T-helper 1 cell (primary cell): Measurements from ENCODE around the gene RFTN2.
"Not testable (repeated sequence)": the region's sequence is repeated elsewhere in the genome, so short reads cannot be mapped to it uniquely, and the experiment has no call there.

Source experiments
- DNase-seq, 5 donors: peaks; one replicate each; pipeline ENCODE4 v3.0.0-alpha.2; 2012 to 2020

The RFTN2 gene

GRCh38 chr2:197674591-197674990 is 796 bp downstream of the RFTN2 start:
- DNase-seq: no peak

GRCh38 chr2:197674060-197674459 is 1.3 kb downstream of the RFTN2 start:
- no peak for DNase-seq

GRCh38 chr2:197673606-197674005 is 1.8 kb downstream of the RFTN2 start:
- no peak for DNase-seq

- no peak for DNase-seq
Measured at GRCh38 chr2:197673106-197673505, 2.3 kb downstream of the RFTN2 start.

GRCh38 chr2:197672371-197672893 is 3.0 kb downstream of the RFTN2 start:
- no peak for DNase-seq

- no peak for DNase-seq
Measured at GRCh38 chr2:197669077-197669476, 6.3 kb downstream of the RFTN2 start.

- DNase-seq: no peak
Measured at GRCh38 chr2:197668296-197668695, 7.1 kb downstream of the RFTN2 start.

GRCh38 chr2:197666277-197666676 is 9.1 kb downstream of the RFTN2 start:
- no peak for DNase-seq

- no peak for DNase-seq
Measured at GRCh38 chr2:197661626-197662025, 13.8 kb downstream of the RFTN2 start.

GRCh38 chr2:197657562-197657961 is 17.8 kb downstream of the RFTN2 start:
- no peak for DNase-seq

- DNase-seq: no peak
Measured at GRCh38 chr2:197647961-197648690, 27.3 kb downstream of the RFTN2 start.

- no peak for DNase-seq
Measured at GRCh38 chr2:197641666-197642065, 33.7 kb downstream of the RFTN2 start.

GRCh38 chr2:197640571-197641122 is 34.7 kb downstream of the RFTN2 start:
- not testable (repeated sequence) for DNase-seq

- no peak for DNase-seq
Measured at GRCh38 chr2:197633109-197633657, 42.2 kb downstream of the RFTN2 start.

- DNase-seq: no peak
Measured at GRCh38 chr2:197628043-197628500, 47.3 kb downstream of the RFTN2 start.

- no peak for DNase-seq
Measured at GRCh38 chr2:197626965-197627625, 48.3 kb downstream of the RFTN2 start.

- DNase-seq: no peak
Measured at GRCh38 chr2:197620133-197620532, 55.3 kb downstream of the RFTN2 start.

- no peak for DNase-seq
Measured at GRCh38 chr2:197615016-197615652, 60.3 kb downstream of the RFTN2 start.

- DNase-seq: no peak
Measured at GRCh38 chr2:197614532-197614931, 60.9 kb downstream of the RFTN2 start.

GRCh38 chr2:197613509-197613987 is 61.8 kb downstream of the RFTN2 start:
- no peak for DNase-seq

GRCh38 chr2:197606180-197606579 is 69.2 kb downstream of the RFTN2 start:
- DNase-seq: no peak

GRCh38 chr2:197604117-197604860 is 71.1 kb downstream of the RFTN2 start:
- DNase-seq: no peak
